ENCODE measurements around the gene TCP11L1. TPM values are rescaled to one million over a fixed set of nuclear protein-coding genes. Genes with fewer than 3 reads are reported as not detected.

TCP11L1 gene
- total RNA-seq, 5 donors from 2014 or later (not counting 1 experiment from before 2014, with no cell fraction given): 12.8 to 20.3 (median 15.1) TPM

DNA sequence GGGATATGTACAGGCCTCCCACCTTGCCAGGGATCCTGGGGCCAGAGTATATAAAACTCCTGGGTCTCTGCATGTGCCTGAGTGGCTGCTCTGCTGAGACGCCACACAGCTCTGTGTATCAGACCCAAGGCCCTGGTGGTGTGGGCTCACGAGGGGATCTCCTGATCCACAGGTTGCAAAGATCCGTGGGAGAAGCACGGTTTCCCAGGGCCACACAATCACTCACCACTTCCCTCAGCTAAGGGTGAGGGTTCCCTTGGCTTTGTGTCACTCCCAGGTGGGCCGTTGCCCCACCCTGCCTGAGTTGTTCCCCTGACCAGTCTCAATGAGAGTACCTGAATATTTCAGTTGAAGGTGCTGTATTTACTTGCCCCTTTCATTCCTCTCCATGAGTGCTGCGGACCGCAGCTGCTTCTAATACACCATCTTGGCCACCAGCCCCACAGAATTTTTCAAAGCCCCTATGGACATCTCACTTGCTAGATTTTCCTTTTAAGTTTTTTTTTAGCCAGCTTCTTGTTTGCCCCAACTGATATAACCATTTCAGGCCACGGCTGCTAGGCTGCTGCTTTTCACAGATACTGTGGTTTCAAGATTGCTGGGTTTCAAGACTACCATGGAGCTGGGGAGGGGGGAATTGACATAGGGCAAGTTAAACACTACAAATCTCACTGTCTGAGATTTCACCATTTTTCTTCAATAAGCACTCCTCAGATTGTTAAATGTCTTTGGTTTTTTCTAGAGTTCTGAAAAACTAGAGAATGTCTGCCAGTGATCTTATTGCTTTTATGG, 37.4 kb upstream of the TCP11L1 start:
- DNase-seq (no peak), ATAC-seq (replicated peaks in 1 of 4) (no peak)
- Histone ChIP-seq H3K4me1 (ENCODE audit: control insufficient read depth in 1 of 2, extremely low read depth in 1 of 2, insufficient read depth in 2 of 2, low read length in 2 of 2) (peaks cover 16 to 19% of the 10 kb centered on the region in 2 experiments), H3K27me3 (replicated peaks in 1 of 2; ENCODE audit: control insufficient read depth in 2 of 2, extremely low read depth in 1 of 2, insufficient read depth in 2 of 2, low read length in 1 of 2) (peaks cover 0 to 4% of the 10 kb centered on the region in 2 experiments), H3K4me3 (ENCODE audit: control insufficient read depth in 1 of 2, extremely low read depth in 1 of 2, low read length in 1 of 2) (no peak overlapping the region), H3K9me3 (no peaks in the 10 kb centered on the region), H3K27ac (ENCODE audit: low read length) (no peak overlapping the region), H3K36me3 (ENCODE audit: control insufficient read depth in 2 of 2, extremely low read depth in 1 of 2, insufficient read depth in 1 of 2, low read length in 1 of 2) (no peaks in the 10 kb centered on the region)
- ChIA-PET POLR2A (no interaction called here), CTCF (no interaction called here)
- H3K27me3 Mint-ChIP-seq: peaks cover 0 to 11% of the 10 kb centered on the region in 2 donors
- WGBS (ENCODE audit: insufficient coverage): 100% methylated on average over 2 of the region's 8 CpGs
- H3K4me1 Mint-ChIP-seq: peaks cover 27 to 32% (median 28%) of the 10 kb centered on the region in 3 donors
- no peaks in the 10 kb centered on the region for H3K36me3 Mint-ChIP-seq
- no peak overlapping the region for H3K27ac Mint-ChIP-seq
- H3K4me3 Mint-ChIP-seq: no peak overlapping the region
- H3K9me3 Mint-ChIP-seq: peaks cover 4 to 10% (median 6%) of the 10 kb centered on the region in 3 donors

DNA sequence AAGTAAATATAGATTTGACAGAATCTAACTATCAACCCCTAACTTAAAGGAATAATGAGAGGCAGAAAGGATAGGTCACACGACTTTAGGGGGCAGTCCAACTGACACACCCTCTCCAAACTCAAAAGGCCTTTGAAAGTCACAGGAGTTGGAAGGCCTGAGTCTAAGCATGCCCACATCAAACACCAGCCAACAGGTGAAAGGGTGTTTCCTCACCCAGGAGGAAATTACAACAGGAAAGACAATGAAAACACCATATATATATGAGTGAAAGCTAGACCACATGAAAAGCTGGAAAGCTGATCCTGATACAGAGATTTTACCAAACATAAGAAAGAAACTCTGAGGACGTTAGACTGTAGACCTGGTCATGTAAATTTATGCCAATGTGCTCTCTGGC, 34.2 kb upstream of the TCP11L1 start:
- POLR2A ChIA-PET: interaction anchor here in 1 of 2 donors (0.5 kb wide), 1 partner anchor 52 kb away, joined by 3 read pairs; no protein-coding TSS in a partner anchor
- H3K27ac Mint-ChIP-seq: peak overlapping the region; percentile 1 to 23

DNA sequence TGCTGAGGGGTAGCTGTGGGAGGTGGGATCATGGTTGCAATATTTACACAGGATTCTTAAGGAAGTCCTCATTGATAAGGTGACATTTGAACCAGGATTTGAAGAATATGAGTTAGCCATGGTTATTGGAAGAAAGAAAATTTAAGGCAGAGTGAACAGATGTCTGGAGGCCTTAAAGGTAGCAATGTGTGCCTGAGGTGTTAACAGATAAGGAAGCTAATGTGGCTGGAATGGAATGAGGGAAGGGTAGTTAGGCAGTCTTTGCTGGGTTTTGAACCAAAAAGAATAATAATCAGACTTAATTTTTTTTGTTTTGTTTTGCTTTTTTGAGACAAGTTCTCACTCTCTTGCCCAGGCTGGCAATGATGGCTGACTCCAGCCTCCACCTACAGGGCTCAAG, 33.4 kb upstream of the TCP11L1 start:
- DNase-seq (no peak), ATAC-seq (replicated peaks in 1 of 4) (no peak)
- H3K9me3 ChIP-seq: no peaks in the 10 kb centered on the region
- H3K9me3 Mint-ChIP-seq: peaks cover 0 to 4% (median 0%) of the 10 kb centered on the region in 3 donors
- no peaks in the 10 kb centered on the region for H3K36me3 Mint-ChIP-seq
- H3K27ac Mint-ChIP-seq: no peak overlapping the region
- CTCF ChIA-PET: interaction anchor here in 1 of 2 donors (0.6 kb wide), 1 partner anchor 46 kb away, joined by 3 read pairs; no protein-coding TSS in a partner anchor
- H3K4me3 ChIP-seq (ENCODE audit: control insufficient read depth in 1 of 2, extremely low read depth in 1 of 2, low read length in 1 of 2): no peak overlapping the region
- H3K4me3 Mint-ChIP-seq: peak overlapping the region in 1 of 3 donors; percentile 55
- no peak overlapping the region for H3K27ac ChIP-seq (ENCODE audit: low read length)
- peaks cover 0 to 3% of the 10 kb centered on the region in 2 donors for H3K27me3 Mint-ChIP-seq
- POLR2A ChIA-PET: no interaction called here
- peaks cover 21 to 22% of the 10 kb centered on the region in 2 experiments for H3K4me1 ChIP-seq (ENCODE audit: control insufficient read depth in 1 of 2, extremely low read depth in 1 of 2, insufficient read depth in 2 of 2, low read length in 2 of 2)
- peaks cover 0 to 12% of the 10 kb centered on the region in 2 experiments for H3K27me3 ChIP-seq (replicated peaks in 1 of 2; ENCODE audit: control insufficient read depth in 2 of 2, extremely low read depth in 1 of 2, insufficient read depth in 2 of 2, low read length in 1 of 2)
- peaks cover 36 to 39% (median 38%) of the 10 kb centered on the region in 3 donors for H3K4me1 Mint-ChIP-seq
- H3K36me3 ChIP-seq (ENCODE audit: control insufficient read depth in 2 of 2, extremely low read depth in 1 of 2, insufficient read depth in 1 of 2, low read length in 1 of 2): no peaks in the 10 kb centered on the region

More for the DNA sequence above, 34.2 kb upstream of the TCP11L1 start:
- Histone ChIP-seq H3K4me1 (ENCODE audit: control insufficient read depth in 1 of 2, extremely low read depth in 1 of 2, insufficient read depth in 2 of 2, low read length in 2 of 2) (peaks cover 16 to 19% of the 10 kb centered on the region in 2 experiments), H3K27ac (ENCODE audit: low read length) (no peak overlapping the region), H3K36me3 (ENCODE audit: control insufficient read depth in 2 of 2, extremely low read depth in 1 of 2, insufficient read depth in 1 of 2, low read length in 1 of 2) (no peaks in the 10 kb centered on the region), H3K27me3 (replicated peaks in 1 of 2; ENCODE audit: control insufficient read depth in 2 of 2, extremely low read depth in 1 of 2, insufficient read depth in 2 of 2, low read length in 1 of 2) (peaks cover 0 to 14% of the 10 kb centered on the region in 2 experiments), H3K4me3 (ENCODE audit: control insufficient read depth in 1 of 2, extremely low read depth in 1 of 2, low read length in 1 of 2) (no peak overlapping the region), H3K9me3 (no peaks in the 10 kb centered on the region)
- peaks cover 0 to 4% of the 10 kb centered on the region in 2 donors for H3K27me3 Mint-ChIP-seq
- ATAC-seq (replicated peaks in 1 of 4) (peak; percentile 70 to 97 (median 82)), DNase-seq (peak in 19 of 35 experiments; percentile 8 to 64 (median 20))
- WGBS (ENCODE audit: insufficient coverage): no CpG with 5 or more reads among the region's 2 CpGs
- peak overlapping the region; percentile 1 to 55 (median 13) for H3K4me3 Mint-ChIP-seq
- peaks cover 0 to 4% (median 0%) of the 10 kb centered on the region in 3 donors for H3K9me3 Mint-ChIP-seq
- CTCF ChIA-PET: interaction anchor here in 1 of 2 donors (0.9 kb wide), 1 partner anchor 24 kb away, joined by 4 read pairs; no protein-coding TSS in a partner anchor
- no peaks in the 10 kb centered on the region for H3K36me3 Mint-ChIP-seq
- peaks cover 29 to 33% (median 32%) of the 10 kb centered on the region in 3 donors for H3K4me1 Mint-ChIP-seq

DNA sequence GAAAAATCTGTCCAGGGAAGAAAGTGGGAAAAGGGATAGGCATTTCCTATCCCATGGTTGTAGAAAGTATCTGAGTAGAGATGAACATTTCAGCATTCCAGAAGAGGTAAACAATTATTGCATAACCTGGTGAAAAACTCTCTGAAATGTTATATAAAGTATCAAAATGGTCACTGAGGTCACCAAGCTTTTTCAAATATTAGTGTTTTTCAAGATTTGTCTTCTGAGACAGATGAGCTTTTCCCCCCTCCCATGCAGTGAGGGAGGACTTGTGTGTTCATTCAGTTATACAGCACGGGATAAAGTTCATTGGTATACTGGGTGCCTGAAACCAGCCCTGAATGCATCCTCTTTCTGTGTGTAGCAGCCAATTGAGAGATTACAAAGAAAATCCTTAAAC, 25.6 kb upstream of the TCP11L1 start:
- Histone ChIP-seq H3K36me3 (ENCODE audit: control insufficient read depth in 2 of 2, extremely low read depth in 1 of 2, insufficient read depth in 1 of 2, low read length in 1 of 2) (no peaks in the 10 kb centered on the region), H3K27me3 (replicated peaks in 1 of 2; ENCODE audit: control insufficient read depth in 2 of 2, extremely low read depth in 1 of 2, insufficient read depth in 2 of 2, low read length in 1 of 2) (peaks cover 0 to 22% of the 10 kb centered on the region in 2 experiments), H3K4me1 (ENCODE audit: control insufficient read depth in 1 of 2, extremely low read depth in 1 of 2, insufficient read depth in 2 of 2, low read length in 2 of 2) (peaks cover 18 to 34% of the 10 kb centered on the region in 2 experiments), H3K9me3 (no peaks in the 10 kb centered on the region), H3K27ac (ENCODE audit: low read length) (no peak overlapping the region), H3K4me3 (ENCODE audit: control insufficient read depth in 1 of 2, extremely low read depth in 1 of 2, low read length in 1 of 2) (no peak overlapping the region)
- ATAC-seq (replicated peaks in 1 of 4) (no peak), DNase-seq (no peak)
- Mint-ChIP-seq H3K27ac (no peak overlapping the region), H3K27me3 (peaks cover 0 to 23% of the 10 kb centered on the region in 2 donors), H3K4me1 (peaks cover 34 to 57% (median 54%) of the 10 kb centered on the region in 3 donors), H3K36me3 (no peaks in the 10 kb centered on the region), H3K9me3 (no peaks in the 10 kb centered on the region), H3K4me3 (no peak overlapping the region)
- ChIA-PET POLR2A (no interaction called here), CTCF (no interaction called here)
- WGBS (ENCODE audit: insufficient coverage): no CpG with 5 or more reads among the region's 1 CpG

DNA sequence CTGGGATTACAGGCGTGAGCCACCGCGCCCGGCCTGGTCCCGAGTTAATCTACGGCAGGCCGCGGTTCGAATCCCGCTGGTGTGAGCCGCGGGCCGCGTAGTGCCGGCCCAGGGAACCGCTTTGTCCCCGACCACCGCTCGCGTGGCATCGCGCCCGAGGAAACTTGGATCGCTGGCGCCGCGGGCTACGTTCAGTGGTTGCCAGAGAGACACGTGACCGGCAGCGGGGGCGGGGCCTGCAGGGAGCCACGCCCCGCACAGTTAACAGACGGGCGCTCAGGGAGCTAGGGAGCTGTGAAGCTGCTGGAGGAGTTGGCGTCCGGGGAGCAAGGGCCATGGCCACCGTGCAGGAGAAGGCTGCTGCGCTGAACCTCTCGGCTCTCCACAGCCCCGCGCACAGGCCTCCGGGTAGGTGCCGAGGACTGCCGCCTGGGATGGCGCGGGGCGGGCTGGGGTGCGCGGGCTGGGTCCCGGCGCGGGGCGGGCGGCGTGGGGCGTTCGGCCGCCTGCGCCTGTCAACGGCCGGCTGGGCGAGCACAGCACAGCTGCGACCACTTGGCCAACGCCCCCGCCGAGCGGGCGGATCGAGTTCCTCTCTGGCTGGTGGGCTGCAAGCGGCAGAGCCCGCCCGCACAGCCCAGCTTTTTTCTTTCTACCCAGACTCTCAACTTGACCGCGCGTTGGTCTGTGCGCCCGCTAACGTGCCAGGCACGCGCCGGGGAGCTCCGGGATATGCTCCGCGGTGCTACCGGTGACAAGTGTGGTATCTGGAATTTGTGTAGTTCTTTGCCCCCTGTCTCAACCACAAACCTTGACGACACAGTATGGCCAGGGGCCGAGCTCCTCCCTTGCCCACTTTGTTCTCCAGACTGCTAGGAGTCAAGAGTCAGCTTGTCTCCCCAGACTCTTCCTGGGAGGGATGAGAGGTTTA, 23.5 kb upstream of the TCP11L1 start, which contains the start of gene DEPDC7:
Gene DEPDC7, plus strand, starts transcription at position 258 of the 931 bp plus-strand sequence. Its CDS starts 78 bp downstream, at position 336.
- Mint-ChIP-seq H3K27ac (peak within 1 kb of the TSS in 1 of 2 donors; percentile 52), H3K4me3 (peak within 1 kb of the TSS; percentile 81 to 86 (median 82)), H3K4me1 (peaks cover 31 to 51% (median 46%) of the 10 kb centered on the region in 3 donors), H3K9me3 (no peaks in the 10 kb centered on the region), H3K36me3 (no peaks in the 10 kb centered on the region), H3K27me3 (peaks cover 0 to 29% of the 10 kb centered on the region in 2 donors)
- Histone ChIP-seq H3K36me3 (ENCODE audit: control insufficient read depth in 2 of 2, extremely low read depth in 1 of 2, insufficient read depth in 1 of 2, low read length in 1 of 2) (no peaks in the 10 kb centered on the region), H3K4me1 (ENCODE audit: control insufficient read depth in 1 of 2, extremely low read depth in 1 of 2, insufficient read depth in 2 of 2, low read length in 2 of 2) (peaks cover 16 to 30% of the 10 kb centered on the region in 2 experiments), H3K4me3 (ENCODE audit: control insufficient read depth in 1 of 2, extremely low read depth in 1 of 2, low read length in 1 of 2) (peak within 1 kb of the TSS; percentile 21 to 58), H3K27ac (ENCODE audit: low read length) (no peak within 1 kb of the TSS), H3K9me3 (no peaks in the 10 kb centered on the region), H3K27me3 (replicated peaks in 1 of 2; ENCODE audit: control insufficient read depth in 2 of 2, extremely low read depth in 1 of 2, insufficient read depth in 2 of 2, low read length in 1 of 2) (peaks cover 0 to 17% of the 10 kb centered on the region in 2 experiments)
- ATAC-seq (replicated peaks in 1 of 4) (peak; percentile 77 to 82 (median 78)), DNase-seq (peak; percentile 50 to 84 (median 74))
- CTCF ChIA-PET: interaction anchor here (0.7 to 1.7 kb wide), 3 partner anchors 17 to 542 kb away, joined by 3 to 8 read pairs (median 3); no protein-coding TSS in a partner anchor
- WGBS (ENCODE audit: insufficient coverage): 9% methylated on average over 82 of the region's 89 CpGs
- POLR2A ChIA-PET: interaction anchor here (0.5 to 0.7 kb wide), 5 partner anchors 10 to 880 kb away, joined by 4 to 13 read pairs (median 8); no protein-coding TSS in a partner anchor

Data from T-cell (primary cell).